Esophagus muscularis mucosa (tissue), 4 donors: ENCODE data around the gene COMMD1. TPM values are rescaled to one million over a fixed set of nuclear protein-coding genes. Genes with fewer than 3 reads are reported as not detected.

Experiments used
- DNase-seq: peaks from one replicate; pipeline ENCODE4 v3.0.0-alpha.2; 2017; ENCODE audit errors: extremely low spot score
- H3K27ac ChIP-seq, 4 donors: fragments of 200-600 bp; sonication (generic); replicated peaks in 1 of 4; 1 replicate in 3 of 4; 2 replicates in 1 of 4; pipeline ENCODE4 v1.5.1; 2016 to 2019; ENCODE audit warnings: mild to moderate bottlenecking in 1 of 4
- H3K27me3 ChIP-seq, 4 donors: fragments of 200-600 bp; sonication (generic); one replicate each; pipeline versions ENCODE4 v1.5.1 to v1.6.0; 2016 to 2019
- H3K36me3 ChIP-seq, 4 donors: fragments of 200-600 bp; sonication (generic); one replicate each; pipeline ENCODE4 v1.5.1; 2016 to 2019
- H3K4me1 ChIP-seq, 4 donors: fragments of 200-600 bp; sonication (generic); one replicate each; pipeline ENCODE4 v1.5.1; 2016 to 2019
- H3K4me3 ChIP-seq, 4 donors: fragments of 200-600 bp; sonication (generic); 1 replicate in 2 of 4; 2 replicates in 2 of 4; pipeline ENCODE4 v1.5.1; 2016 to 2019; ENCODE audit warnings: mild to moderate bottlenecking in 4 of 4, moderate library complexity in 1 of 4
- H3K9me3 ChIP-seq, 4 donors: fragments of 200-600 bp; sonication (generic); 1 replicate in 3 of 4; 2 replicates in 1 of 4; pipeline ENCODE4 v1.5.1; 2016 to 2019
- EP300 ChIP-seq: sonication (generic); formaldehyde crosslinking; IDR thresholded peaks from one replicate; pipeline ENCODE4 v1.6.1; 2017; ENCODE audit warnings: antibody characterized with exemption
- POLR2A ChIP-seq: fragments of 450-650 bp; IDR thresholded peaks from one replicate; pipeline ENCODE4 v1.6.1; 2017; ENCODE audit warnings: antibody characterized with exemption, moderate library complexity, mild to moderate bottlenecking, low read depth
- POLR2AphosphoS5 ChIP-seq, 2 donors: sonication (generic); formaldehyde crosslinking; IDR thresholded peaks; one replicate each; pipeline ENCODE4 v1.6.1; 2017; ENCODE audit warnings: antibody characterized with exemption in 2 of 2
- WGBS: methylation state at CpG from one replicate; pipeline ENCODE4 v1.1.5; 2018; 5-methylcytosine and 5-hydroxymethylcytosine counted together
- intact Hi-C: fragments of 100-400 bp; cut with DNase I; formaldehyde crosslinking; loops from one replicate; pipeline ENCODE4 v1.15.1; 2023
- total RNA-seq, 4 donors: library from RNA; depleted of rRNA; stranded (reverse); fragments of >200 nt; gene quantifications; one replicate each; pipeline versions ENCODE4 v1.1.0 to v1.2.1, GENCODE V29; 2016
- TF ChIP-seq, protein P1 (sequence below), 3 experiments: fragments of 200-600 bp in 2 of 3; fragments of 450-650 bp in 1 of 3; sonication (generic) in 2 of 3; IDR thresholded peaks; one replicate each; pipeline ENCODE4 v1.5.1; 2017 to 2019; ENCODE audit warnings: antibody characterized with exemption in 3 of 3, mild to moderate bottlenecking in 2 of 3, moderate library complexity in 1 of 3

The COMMD1 gene
- total RNA-seq, 4 donors from 2014 or later, result 25.1 to 42.4 (median 37.2) TPM

DNA sequence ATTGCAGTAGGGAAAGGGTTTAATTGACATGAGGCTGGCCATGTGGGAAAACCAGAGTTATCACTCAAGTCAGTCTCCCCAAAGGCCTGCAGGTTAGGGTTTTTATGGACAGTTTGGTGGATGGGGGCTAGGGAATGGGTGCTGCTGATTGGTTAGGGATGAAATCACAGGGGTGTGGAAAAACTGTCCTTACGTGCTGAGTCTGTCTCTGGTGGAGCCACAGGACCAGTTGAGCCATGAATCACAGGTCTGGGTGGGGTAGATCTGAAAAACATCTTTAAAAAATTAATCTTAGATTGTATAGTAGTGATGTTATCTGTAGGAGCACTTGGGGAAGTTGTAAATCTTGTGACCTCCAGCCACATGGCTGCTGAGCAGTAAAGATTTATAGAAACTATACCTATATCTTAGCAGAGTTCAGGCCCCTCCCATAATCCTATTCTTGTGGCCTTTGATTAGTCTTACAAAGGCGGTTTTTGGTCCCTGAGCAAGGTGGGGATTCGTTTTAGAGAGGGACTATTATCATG lies 139.6 kb downstream of the COMMD1 start:
- H3K27me3 ChIP-seq, result no peaks in the 10 kb centered on the region

DNA sequence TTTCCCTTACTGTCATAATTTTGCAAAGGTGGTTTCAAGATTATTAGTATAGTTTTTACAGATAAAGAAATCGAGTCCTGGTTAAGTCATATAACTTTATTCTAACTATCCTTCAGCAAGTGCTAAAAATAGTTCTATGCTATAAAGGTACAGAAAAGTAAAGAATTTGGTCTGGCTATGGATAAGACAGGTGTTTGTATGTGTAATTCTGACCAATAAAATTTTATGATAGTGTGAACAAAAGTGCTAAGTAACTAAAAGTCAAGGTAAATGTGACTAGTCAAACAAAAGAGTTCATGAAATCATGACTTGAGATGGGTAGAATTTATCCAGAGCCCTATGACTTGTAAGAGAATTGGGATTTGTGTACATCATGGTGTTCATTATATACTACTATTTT lies 140.7 kb downstream of the COMMD1 start:
- H3K9me3 ChIP-seq, result no peaks in the 10 kb centered on the region
- no peak overlapping the region for H3K4me3 ChIP-seq
- TF ChIP-seq POLR2A (no peak), POLR2AphosphoS5 (IDR thresholded peaks at IDR 0.05) (no peak), EP300 (no peak)
- TF ChIP-seq, protein P1, sequence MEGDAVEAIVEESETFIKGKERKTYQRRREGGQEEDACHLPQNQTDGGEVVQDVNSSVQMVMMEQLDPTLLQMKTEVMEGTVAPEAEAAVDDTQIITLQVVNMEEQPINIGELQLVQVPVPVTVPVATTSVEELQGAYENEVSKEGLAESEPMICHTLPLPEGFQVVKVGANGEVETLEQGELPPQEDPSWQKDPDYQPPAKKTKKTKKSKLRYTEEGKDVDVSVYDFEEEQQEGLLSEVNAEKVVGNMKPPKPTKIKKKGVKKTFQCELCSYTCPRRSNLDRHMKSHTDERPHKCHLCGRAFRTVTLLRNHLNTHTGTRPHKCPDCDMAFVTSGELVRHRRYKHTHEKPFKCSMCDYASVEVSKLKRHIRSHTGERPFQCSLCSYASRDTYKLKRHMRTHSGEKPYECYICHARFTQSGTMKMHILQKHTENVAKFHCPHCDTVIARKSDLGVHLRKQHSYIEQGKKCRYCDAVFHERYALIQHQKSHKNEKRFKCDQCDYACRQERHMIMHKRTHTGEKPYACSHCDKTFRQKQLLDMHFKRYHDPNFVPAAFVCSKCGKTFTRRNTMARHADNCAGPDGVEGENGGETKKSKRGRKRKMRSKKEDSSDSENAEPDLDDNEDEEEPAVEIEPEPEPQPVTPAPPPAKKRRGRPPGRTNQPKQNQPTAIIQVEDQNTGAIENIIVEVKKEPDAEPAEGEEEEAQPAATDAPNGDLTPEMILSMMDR (IDR thresholded peaks at IDR 0.05), result no peak
- intact Hi-C loops, result no loop called here
- no peak overlapping the region for H3K27ac ChIP-seq
- no peaks in the 10 kb centered on the region for H3K27me3 ChIP-seq
- WGBS, result 96% methylated on average over 1 of the region's 1 CpG
- H3K36me3 ChIP-seq, result no peaks in the 10 kb centered on the region
- peaks cover 14 to 34% (median 20%) of the 10 kb centered on the region in 4 donors for H3K4me1 ChIP-seq
- no peak for DNase-seq

More for the DNA sequence above, 139.6 kb downstream of the COMMD1 start:
- Histone ChIP-seq H3K36me3 (no peaks in the 10 kb centered on the region), H3K9me3 (no peaks in the 10 kb centered on the region), H3K4me1 (peaks cover 12 to 25% (median 16%) of the 10 kb centered on the region in 4 donors), H3K27ac (no peak overlapping the region), H3K4me3 (no peak overlapping the region)
- 90% methylated on average over 3 of the region's 3 CpGs for WGBS
- TF ChIP-seq EP300 (no peak), POLR2AphosphoS5 (IDR thresholded peaks at IDR 0.05) (no peak), POLR2A (no peak)
- TF ChIP-seq, protein P1 (IDR thresholded peaks at IDR 0.05), result no peak
- intact Hi-C loops, result no loop called here
- no peak for DNase-seq

DNA sequence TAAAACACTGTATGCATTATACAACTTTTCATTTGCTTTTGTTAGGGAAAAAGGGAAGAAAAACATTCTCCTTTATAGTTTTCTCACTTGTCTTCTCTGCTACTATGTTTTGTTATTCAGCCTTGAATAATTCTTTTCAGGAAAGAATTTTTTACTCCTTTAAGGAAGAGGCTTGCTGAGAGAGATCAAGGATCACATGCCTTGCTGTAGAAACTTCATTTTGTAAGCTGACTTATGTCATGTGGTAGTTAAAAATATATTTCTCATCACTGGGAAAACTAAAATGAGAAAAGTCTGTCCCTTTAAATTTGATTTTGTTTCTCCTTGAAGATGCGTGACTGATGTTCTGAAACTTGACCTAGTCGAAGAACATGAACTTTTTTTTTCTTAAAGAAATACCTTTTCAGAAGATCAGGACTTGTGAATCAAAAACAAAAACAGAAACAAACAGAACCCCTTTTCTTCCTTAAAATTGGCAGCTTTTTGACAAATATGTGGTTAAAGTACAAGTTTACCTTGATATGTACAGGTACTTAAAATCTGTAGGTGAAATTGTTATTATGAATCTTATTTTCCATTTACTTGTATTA lies 145.1 kb downstream of the COMMD1 start:
- TF ChIP-seq POLR2A (no peak), POLR2AphosphoS5 (IDR thresholded peaks at IDR 0.05) (no peak), EP300 (no peak)
- TF ChIP-seq, protein P1 (IDR thresholded peaks at IDR 0.05), result no peak
- H3K36me3 ChIP-seq, result no peaks in the 10 kb centered on the region
- no peak overlapping the region for H3K4me3 ChIP-seq

DNA sequence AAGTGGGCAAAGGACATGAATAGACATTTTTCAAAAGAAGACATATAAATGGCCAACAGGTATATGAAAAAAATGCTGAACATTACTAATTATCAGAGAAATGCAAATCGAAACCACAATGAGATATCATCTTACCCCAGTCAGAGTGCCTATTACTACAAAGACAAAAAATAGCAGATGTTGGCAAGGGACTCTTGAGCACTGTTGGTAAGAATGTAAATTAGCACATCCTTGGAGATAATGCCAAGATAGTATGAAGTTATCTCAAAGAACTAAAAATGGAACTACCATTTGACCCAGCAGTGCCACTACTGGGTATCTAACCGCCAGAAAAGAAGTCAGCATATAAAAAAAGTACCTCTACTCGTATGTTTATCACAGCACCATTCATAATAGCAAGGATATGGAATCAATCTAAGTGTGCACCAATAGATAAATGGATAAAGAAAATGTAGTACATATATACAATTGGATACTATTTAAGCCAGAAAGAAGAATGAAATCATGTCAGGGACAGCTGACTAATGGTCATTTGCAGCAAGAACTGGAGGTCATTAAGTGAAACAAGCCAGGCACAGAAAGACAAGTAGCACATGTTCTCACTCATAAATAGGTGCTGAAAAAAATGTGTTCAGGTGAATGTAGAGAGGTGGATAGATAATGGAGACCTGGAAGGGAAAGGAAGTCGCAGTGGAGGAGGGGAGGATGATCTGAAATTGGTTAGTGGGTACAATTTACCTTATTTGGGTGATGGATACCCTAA lies 148.7 kb downstream of the COMMD1 start:
- no peak overlapping the region for H3K4me3 ChIP-seq
- TF ChIP-seq, protein P1 (IDR thresholded peaks at IDR 0.05), result no peak
- TF ChIP-seq EP300 (no peak), POLR2AphosphoS5 (IDR thresholded peaks at IDR 0.05) (no peak), POLR2A (no peak)
- no peaks in the 10 kb centered on the region for H3K27me3 ChIP-seq
- H3K27ac ChIP-seq, result no peak overlapping the region
- H3K4me1 ChIP-seq, result peaks cover 0 to 11% (median 6%) of the 10 kb centered on the region in 4 donors
- no peaks in the 10 kb centered on the region for H3K36me3 ChIP-seq
- intact Hi-C loops, result no loop called here
- WGBS, result 89% methylated on average over 4 of the region's 4 CpGs
- no peaks in the 10 kb centered on the region for H3K9me3 ChIP-seq
- no peak for DNase-seq

More for the DNA sequence above, 145.1 kb downstream of the COMMD1 start:
- DNase-seq, result no peak
- 29% methylated on average over 2 of the region's 2 CpGs for WGBS
- intact Hi-C loops, result no loop called here
- Histone ChIP-seq H3K27me3 (no peaks in the 10 kb centered on the region), H3K27ac (no peak overlapping the region), H3K9me3 (no peaks in the 10 kb centered on the region), H3K4me1 (peaks cover 0 to 11% (median 6%) of the 10 kb centered on the region in 4 donors)
